Glomerular endothelial cell (primary cell): ENCODE measurements around the gene SCAANT1. TPM values are rescaled to one million over a fixed set of nuclear protein-coding genes. Genes with fewer than 3 reads are reported as not detected.

Source experiments
- DNase-seq: peaks from one replicate; pipeline ENCODE4 v3.0.0-alpha.2; 2011; ENCODE audit warnings: low read depth, low spot score; ENCODE audit errors: extremely low read depth
- total RNA-seq: library from RNA; depleted of rRNA; stranded (reverse); fragments of >200 nt; gene quantifications from 2 replicates; pipeline ENCODE4 v1.2.3, GENCODE V29; 2015

The SCAANT1 gene
- total RNA-seq = not detected in 2 replicates

GRCh38 chr3:63911873-63912767 is at the start of gene SCAANT1:
SCAANT1 (minus strand) TSS chr3:63912383.
- no peak for DNase-seq

DNA sequence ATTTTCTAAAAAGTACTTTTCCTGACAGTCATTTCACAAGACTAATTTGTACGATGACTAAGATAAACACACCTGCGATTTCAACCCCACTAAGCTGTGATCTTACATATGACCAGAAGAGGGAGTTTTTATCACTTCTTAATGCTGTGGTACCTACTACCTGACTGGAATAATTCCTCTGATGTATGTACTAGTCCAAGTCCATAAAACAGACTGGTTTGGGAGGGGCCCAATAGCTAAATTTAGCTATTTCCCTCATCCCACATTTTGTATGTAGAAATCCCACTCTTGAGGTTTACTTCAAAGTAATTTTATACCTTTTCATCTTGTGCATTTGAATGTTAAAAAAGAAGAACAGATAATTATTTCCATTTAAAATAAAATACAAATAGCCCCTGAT is 49.7 kb upstream of the SCAANT1 start:
- no peak for DNase-seq

DNA sequence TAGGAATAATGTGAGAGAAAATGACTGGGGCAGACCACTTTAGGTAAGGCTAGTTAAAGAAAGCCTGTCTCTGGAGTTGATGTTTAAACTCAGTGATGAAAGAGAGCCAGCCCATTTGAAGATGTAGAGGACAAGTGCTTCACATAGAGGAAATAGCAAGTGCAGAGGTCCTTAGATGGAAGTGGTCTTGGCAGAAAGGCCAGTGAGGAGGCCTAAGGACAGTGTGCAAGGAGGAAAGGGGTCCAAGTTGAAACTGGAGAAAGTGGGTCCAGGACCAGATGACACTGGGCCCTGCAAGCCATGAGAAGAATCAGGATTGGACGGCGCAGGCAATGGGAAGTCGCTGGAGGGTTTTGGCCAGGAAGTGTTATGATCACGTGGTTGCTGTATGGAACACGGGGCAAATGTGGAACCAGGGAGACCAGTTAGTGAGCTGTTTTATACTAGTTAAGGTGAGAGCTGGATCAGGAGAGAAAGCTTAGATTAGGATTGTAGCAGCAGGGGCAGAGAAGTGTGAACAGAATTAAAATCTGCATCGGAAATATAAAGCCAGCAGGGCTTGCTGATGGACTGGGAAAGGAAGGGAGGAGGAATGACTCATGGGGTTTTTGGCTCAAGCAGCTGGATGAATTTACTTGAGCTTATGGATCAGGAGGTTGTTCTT is 48.0 kb upstream of the SCAANT1 start:
- peak; percentile 39 for DNase-seq

GRCh38 chr3:63959146-63959545 is 47.0 kb upstream of the SCAANT1 start:
- DNase-seq = no peak

DNA sequence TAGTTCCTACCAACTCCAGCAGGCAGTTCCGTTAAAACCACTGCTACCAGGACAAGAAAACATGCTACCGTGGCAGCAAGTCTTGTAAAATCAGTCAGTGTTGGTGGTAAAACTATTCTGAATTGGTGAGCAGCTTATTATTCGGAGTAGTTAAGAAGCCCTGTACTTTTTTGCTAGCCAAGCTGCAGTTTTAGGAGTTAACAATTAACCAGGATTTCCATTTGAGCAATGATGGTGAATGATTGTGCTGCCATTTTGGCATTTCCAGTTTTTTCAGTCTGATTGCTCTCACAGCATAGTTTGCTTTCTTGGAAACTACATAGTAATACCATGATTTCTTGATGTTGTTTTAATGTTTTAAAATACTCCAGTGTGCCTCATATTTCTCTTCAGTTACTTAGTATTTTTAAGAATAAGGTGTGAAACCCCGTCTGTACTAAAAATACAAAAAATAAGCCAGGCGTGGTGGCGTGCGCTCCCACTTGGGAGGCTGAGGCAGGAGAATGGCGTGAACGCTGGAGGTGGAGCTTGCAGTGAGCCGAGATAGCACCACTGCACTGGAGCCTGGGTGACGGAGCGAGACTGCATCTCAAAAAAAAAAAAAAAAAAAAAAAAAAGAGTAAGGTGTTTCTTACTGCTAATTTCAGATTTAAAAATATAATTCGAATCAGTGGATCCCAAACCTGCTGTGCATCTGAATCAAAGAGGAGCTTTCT is 43.8 kb upstream of the SCAANT1 start:
- DNase-seq = no peak

DNA sequence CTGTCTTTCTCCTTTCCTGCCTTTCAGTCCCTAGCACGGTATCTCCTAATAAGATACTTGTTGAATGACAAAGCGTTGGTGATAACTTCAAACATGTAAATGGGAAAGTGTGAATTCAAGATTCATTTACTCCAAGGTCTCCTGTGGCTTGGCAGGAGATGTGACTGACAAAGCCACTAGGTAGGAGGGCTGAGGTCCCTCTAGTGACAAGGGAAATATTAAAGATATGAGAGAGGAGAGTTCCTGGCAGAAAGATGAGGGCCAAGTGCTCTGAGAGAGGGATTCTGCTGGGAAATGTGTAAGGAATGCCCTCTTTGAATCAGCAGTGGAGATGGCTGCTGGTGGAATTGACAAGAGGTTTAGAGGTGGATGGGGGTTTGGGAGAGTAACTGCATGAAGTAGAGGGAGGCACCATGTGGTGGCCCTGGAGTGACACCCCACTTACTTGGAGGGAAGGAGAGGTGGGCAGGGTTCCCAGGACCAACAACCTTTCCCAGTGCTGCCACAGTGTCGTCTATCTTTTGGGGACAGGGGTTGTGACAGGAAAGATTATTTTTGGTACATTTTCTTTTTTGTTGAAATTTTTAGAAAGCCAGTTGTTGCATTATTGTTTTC is 43.0 kb upstream of the SCAANT1 start:
- no peak for DNase-seq

DNA sequence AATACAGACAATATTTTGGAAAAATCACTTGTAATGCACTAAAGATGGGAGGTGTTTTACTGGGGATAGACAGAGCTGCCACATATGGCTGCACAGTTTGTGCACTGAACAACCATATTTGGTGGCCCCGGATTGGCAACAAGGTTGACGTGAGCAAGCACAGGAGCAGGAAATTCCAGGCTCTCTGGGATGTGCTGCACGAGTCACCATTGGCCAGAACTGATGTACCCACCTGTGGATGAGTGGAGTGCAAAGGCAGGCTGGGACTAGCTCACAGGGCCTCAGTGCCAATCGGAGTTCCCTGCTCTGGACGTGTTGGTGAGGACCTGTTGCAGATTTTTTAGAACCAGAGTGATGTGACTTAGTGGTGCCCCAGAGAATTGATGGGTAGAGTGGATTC is 42.0 kb upstream of the SCAANT1 start:
- no peak for DNase-seq

DNA sequence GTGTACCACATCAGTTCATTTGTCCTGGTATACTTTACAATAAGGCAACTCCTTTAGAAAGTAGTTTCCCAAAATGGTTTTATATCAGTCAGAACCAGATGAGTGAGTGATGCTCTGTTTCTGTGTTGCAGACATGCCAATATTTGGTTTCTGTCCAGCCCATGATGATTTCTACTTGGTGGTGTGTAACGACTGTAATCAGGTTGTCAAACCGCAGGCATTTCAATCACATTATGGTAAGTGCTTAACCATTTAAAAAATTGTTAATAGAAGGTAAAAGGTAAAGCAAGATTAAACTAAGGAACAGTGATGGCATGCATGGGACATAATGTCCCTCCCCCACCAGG is 40.0 kb upstream of the SCAANT1 start:
- DNase-seq = no peak

GRCh38 chr3:63951492-63952247 is 39.5 kb upstream of the SCAANT1 start:
- no peak for DNase-seq

GRCh38 chr3:63950698-63951097 is 38.5 kb upstream of the SCAANT1 start:
- DNase-seq = no peak

GRCh38 chr3:63949005-63949404 is 36.8 kb upstream of the SCAANT1 start:
- DNase-seq = no peak

DNA sequence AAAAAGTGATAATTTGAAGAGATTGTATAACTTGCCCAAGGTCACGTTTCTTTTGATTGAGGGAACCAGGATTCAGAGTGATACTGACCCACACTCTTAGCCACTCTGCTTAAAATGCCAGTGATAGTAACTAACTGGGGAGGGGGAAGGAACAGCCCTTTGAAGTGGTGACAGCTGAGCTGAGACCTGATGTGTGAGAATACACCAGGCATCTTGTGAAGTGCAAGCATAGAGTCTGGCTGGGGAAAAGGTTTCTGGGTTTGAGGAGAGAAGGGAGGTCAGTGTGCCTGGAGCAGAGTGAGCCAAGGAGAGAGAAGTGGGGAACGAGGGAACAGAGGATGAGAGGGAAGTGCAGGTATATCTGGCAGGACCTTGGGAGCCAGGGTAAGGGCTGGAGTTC is 35.4 kb upstream of the SCAANT1 start:
- DNase-seq = no peak

- DNase-seq = no peak
Observed at GRCh38 chr3:63946753-63947152, 34.6 kb upstream of the SCAANT1 start.

DNA sequence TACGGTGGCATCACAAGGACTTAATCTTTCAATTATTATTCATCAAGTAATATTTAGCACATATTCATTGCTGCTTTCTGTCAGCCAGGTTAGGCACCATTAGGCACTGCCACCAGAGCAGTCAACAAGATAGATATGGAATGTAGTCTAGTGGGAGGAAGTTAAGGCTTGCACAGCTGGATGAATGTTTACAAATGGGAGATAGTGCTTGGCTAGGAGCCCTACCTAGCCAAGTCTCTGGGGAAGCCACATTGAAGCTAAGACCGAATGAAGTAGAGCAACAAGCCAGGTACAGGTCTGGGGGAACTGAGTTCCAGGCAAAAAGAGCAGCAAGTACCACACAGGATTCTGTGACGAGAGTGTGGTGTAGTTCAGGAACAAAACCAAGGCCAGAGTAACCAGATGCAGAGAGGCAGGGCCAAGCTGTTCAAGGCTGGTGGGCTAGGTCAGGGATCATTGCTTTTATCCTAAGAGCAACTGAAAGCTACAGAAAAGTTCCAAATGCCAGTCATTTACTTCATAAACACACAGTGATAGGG is 33.4 kb upstream of the SCAANT1 start:
- DNase-seq = no peak

DNA sequence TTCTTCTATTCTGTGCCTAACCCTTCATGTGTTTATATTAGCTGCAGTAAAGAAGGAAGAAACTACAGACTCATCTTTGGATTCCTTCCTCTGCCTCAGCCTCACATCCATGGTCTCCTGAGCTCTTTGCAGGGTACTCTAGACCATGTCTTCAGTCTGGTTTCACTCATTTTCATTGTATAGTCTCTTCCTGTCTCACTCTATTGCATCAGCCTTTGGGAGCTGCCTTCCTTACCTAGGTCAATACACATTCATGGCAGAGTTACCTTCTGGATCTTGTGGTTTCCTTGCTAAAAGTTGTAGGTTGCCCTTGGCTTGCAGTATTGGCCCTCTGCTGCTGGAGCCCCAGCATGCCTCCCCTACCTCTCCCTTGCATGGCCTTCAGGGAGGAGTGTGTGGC is 31.5 kb upstream of the SCAANT1 start:
- no peak for DNase-seq

DNA sequence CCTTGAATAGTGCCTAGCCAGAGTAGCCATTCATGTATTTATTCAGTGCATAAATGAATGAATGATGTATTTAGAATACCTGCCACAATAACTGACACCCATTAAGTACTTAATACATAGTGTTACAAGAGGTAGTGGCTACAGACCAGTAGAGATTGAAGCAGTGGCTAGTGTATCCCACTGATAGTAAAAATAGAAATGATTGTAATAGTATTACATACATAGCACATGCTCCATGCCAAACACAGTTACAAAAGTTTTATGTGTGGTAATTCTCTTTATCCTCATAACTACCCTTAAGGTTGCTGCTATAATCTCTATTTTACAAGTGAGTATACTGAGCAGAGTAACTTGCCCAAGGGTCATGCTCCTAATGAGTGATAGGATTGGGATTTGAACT is 30.3 kb upstream of the SCAANT1 start:
- no peak for DNase-seq

DNA sequence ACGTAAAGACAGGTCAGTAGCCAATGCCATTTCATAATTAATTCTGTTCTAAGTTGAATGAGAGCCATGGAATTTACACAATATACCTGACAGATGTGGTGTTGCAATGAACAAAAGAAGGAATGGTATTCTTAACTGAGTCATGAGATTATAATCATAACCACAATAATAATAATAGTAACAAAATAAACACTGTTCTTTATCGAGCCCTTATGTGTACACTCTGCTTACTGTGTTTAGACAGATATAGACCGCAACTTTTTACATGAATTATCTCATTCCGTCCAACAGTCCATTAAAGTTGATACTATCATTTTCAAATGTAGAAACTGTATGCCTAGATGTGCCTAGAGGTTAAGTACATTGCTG is 28.2 kb upstream of the SCAANT1 start:
- no peak for DNase-seq

DNA sequence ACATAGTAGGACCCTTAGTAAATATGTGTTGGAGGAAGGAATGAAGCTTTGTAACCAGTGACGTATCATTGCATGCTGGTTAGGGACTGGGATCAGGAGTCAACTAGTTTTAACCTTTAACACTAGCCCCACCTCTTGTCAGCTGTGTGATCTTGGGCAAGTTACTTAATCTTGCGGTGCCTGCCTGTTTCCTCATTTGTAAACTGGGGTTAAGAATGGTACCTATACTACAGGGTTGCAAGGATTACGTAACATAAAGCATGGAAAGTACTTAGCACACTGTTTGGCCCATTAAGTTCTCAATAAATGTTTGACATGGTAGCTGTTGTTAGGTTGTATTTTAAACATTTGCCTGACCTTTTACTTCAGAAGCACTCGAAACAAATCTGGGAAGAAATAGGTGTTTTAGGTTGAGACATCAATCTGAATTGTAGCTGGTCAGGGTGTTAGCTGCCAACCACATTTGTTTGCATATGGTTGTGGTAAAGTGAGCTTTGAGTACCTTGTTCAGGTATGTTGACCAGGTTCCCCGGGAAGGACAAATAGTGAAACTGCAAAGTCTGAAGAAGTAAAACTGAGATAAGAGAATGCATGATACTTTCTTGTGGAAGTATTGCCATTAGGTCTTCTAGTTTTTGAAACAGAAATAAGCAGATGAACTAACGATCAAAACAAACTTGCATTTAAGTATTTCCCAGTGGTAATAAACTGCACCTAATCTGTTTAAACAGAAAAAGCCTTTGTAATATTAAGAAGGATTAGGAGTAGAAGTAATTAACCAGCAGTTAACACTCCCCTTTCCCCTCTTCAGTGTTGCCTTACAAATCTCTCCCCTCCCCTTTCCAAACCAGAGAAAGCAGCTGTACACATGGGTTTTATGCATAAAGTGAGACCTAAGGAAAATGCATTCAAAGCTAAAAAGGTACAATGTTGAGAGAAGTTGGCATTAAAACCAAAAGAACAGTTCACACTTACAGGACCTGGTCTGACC is 25.8 kb upstream of the SCAANT1 start:
- no peak for DNase-seq

GRCh38 chr3:63936925-63937324 is 24.7 kb upstream of the SCAANT1 start:
- DNase-seq = no peak
